HepG2 (cell line): ENCODE data around the gene CCM2.

Source experiments
- EZH2 ChIP-seq: conservative IDR thresholded peaks from 2 replicates; pipeline ENCODE4 v1.6.1; 2012; ENCODE audit warnings: mild to moderate bottlenecking, low read depth, low read length, moderate library complexity
- SMC3 ChIP-seq: IDR thresholded peaks from 2 replicates; pipeline ENCODE4 v1.6.1; 2011; ENCODE audit warnings: low read length, improper control_type of control experiment
- TF ChIP-seq, protein P1 (sequence below): sonication (generic); formaldehyde crosslinking; conservative IDR thresholded peaks from 2 replicates; pipeline ENCODE4 v1.4.0; 2020; ENCODE audit warnings: missing genetic modification reagents

GRCh38 chr7:44984478-44984758, 15.6 kb upstream of the CCM2 start:
- TF ChIP-seq EZH2 (no peak), SMC3 (no peak)
- TF ChIP-seq, protein P1, sequence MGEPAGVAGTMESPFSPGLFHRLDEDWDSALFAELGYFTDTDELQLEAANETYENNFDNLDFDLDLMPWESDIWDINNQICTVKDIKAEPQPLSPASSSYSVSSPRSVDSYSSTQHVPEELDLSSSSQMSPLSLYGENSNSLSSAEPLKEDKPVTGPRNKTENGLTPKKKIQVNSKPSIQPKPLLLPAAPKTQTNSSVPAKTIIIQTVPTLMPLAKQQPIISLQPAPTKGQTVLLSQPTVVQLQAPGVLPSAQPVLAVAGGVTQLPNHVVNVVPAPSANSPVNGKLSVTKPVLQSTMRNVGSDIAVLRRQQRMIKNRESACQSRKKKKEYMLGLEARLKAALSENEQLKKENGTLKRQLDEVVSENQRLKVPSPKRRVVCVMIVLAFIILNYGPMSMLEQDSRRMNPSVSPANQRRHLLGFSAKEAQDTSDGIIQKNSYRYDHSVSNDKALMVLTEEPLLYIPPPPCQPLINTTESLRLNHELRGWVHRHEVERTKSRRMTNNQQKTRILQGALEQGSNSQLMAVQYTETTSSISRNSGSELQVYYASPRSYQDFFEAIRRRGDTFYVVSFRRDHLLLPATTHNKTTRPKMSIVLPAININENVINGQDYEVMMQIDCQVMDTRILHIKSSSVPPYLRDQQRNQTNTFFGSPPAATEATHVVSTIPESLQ (CRISPR knock-in tag) = no peak
